ENCODE data around the gene BORCS8.
"Not testable (repeated sequence)": the region's sequence is repeated elsewhere in the genome, so short reads cannot be mapped to it uniquely, and the experiment has no call there.

BORCS8 gene

GRCh38 chr19:19192078-19192882, at the start of gene BORCS8, which contains the start of gene RFXANK:
BORCS8 (minus strand) TSS chr19:19192152; CDS start chr19:19192117, 35 bp downstream.
RFXANK (plus strand) TSS chr19:19192258; CDS start chr19:19193947, 1,689 bp downstream.
- DNase-seq (ENCODE audit: low read depth in 2 of 2, low spot score in 1 of 2): peak; percentile 90 to 99

GRCh38 chr19:19240476-19240875, 48.5 kb upstream of the BORCS8 start:
- DNase-seq (ENCODE audit: low read depth in 2 of 2, low spot score in 1 of 2): no peak

- no peak for DNase-seq (ENCODE audit: low read depth in 2 of 2, low spot score in 1 of 2)
Measured at GRCh38 chr19:19239675-19240074, 47.7 kb upstream of the BORCS8 start.

- DNase-seq (ENCODE audit: low read depth in 2 of 2, low spot score in 1 of 2): no peak
Measured at GRCh38 chr19:19238126-19238894, 46.4 kb upstream of the BORCS8 start.

GRCh38 chr19:19236173-19236572, 44.2 kb upstream of the BORCS8 start:
- DNase-seq (ENCODE audit: low read depth in 2 of 2, low spot score in 1 of 2): no peak

GRCh38 chr19:19234220-19234816, 42.4 kb upstream of the BORCS8 start:
- DNase-seq (ENCODE audit: low read depth in 2 of 2, low spot score in 1 of 2): no peak

GRCh38 chr19:19232261-19232721, 40.3 kb upstream of the BORCS8 start:
- no peak for DNase-seq (ENCODE audit: low read depth in 2 of 2, low spot score in 1 of 2)

- DNase-seq (ENCODE audit: low read depth in 2 of 2, low spot score in 1 of 2): no peak
Measured at GRCh38 chr19:19230999-19231398, 39.0 kb upstream of the BORCS8 start.

GRCh38 chr19:19229701-19230100, 37.7 kb upstream of the BORCS8 start:
- no peak for DNase-seq (ENCODE audit: low read depth in 2 of 2, low spot score in 1 of 2)

GRCh38 chr19:19227217-19227616, 35.3 kb upstream of the BORCS8 start:
- DNase-seq (ENCODE audit: low read depth in 2 of 2, low spot score in 1 of 2): no peak

GRCh38 chr19:19226663-19227062, 34.7 kb upstream of the BORCS8 start:
- DNase-seq (ENCODE audit: low read depth in 2 of 2, low spot score in 1 of 2): no peak

- no peak for DNase-seq (ENCODE audit: low read depth in 2 of 2, low spot score in 1 of 2)
Measured at GRCh38 chr19:19226204-19226603, 34.3 kb upstream of the BORCS8 start.

GRCh38 chr19:19224852-19225494, 33.0 kb upstream of the BORCS8 start:
- DNase-seq (ENCODE audit: low read depth in 2 of 2, low spot score in 1 of 2): peak; percentile 44 to 59

GRCh38 chr19:19224150-19224851, 32.3 kb upstream of the BORCS8 start:
- DNase-seq (ENCODE audit: low read depth in 2 of 2, low spot score in 1 of 2): no peak

GRCh38 chr19:19223636-19224035, 31.7 kb upstream of the BORCS8 start:
- DNase-seq (ENCODE audit: low read depth in 2 of 2, low spot score in 1 of 2): no peak

GRCh38 chr19:19223060-19223459, 31.1 kb upstream of the BORCS8 start:
- no peak for DNase-seq (ENCODE audit: low read depth in 2 of 2, low spot score in 1 of 2)

GRCh38 chr19:19221000-19221399, 29.0 kb upstream of the BORCS8 start:
- DNase-seq (ENCODE audit: low read depth in 2 of 2, low spot score in 1 of 2): not testable (repeated sequence)

- DNase-seq (ENCODE audit: low read depth in 2 of 2, low spot score in 1 of 2): no peak
Measured at GRCh38 chr19:19218911-19219310, 27.0 kb upstream of the BORCS8 start.

GRCh38 chr19:19217099-19217498, 25.1 kb upstream of the BORCS8 start:
- no peak for DNase-seq (ENCODE audit: low read depth in 2 of 2, low spot score in 1 of 2)

GRCh38 chr19:19215792-19216191, 23.8 kb upstream of the BORCS8 start:
- DNase-seq (ENCODE audit: low read depth in 2 of 2, low spot score in 1 of 2): no peak

- DNase-seq (ENCODE audit: low read depth in 2 of 2, low spot score in 1 of 2): no peak
Measured at GRCh38 chr19:19214892-19215291, 22.9 kb upstream of the BORCS8 start.
